HG03139 (cell line): ENCODE data around the gene AKAP13.

ENCODE experiments used
- ATAC-seq: cut with Tn5 transposase; IDR thresholded peaks from one replicate; pipeline ENCODE4 v1.9.1; 2021; ENCODE audit not compliant: unreplicated experiment

AKAP13 gene

DNA sequence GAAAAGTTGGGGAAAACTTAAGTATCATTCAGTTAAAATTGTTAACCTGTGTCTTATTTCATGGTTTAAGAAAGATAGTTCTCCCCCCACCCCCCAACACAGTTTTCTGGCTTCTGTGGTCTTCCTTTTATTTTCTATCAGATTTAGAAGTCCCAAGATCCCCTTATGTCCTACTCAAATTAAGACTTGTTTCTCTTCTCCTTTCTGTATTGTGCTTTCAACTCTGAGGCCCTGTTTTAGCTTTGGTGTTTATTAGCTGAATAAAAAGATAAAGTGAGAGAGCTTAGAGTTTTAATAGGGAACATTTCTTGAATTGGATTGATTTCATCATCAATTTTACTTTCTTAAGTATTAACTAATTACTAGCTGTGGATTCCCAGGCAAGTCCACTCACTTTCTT, 62.6 kb downstream of the AKAP13 start:
- peak; percentile 43 for ATAC-seq

DNA sequence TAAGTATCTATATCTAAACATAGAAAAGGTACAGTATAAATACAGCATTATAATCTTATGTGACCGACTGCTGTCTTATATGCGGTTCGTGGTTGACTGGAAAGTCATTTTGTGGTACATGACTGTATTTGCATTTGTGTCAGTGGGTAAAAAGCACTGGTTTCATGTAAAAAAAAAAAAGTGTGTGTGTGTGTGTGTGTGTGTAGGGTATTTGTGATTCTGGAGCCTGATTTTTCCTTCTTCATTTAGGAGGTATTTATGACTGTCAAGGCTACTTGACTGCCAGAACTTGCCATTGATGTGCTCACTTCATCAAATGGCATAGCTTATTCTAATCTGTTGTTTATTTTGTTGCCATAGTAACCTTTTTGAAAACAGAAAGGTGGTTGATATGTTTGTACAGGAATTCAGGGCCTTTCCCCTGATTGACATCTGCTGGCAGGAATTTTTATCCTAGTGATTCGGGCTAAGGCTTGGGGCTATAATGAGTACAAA, 63.2 kb downstream of the AKAP13 start:
- ATAC-seq, result peak; percentile 64

DNA sequence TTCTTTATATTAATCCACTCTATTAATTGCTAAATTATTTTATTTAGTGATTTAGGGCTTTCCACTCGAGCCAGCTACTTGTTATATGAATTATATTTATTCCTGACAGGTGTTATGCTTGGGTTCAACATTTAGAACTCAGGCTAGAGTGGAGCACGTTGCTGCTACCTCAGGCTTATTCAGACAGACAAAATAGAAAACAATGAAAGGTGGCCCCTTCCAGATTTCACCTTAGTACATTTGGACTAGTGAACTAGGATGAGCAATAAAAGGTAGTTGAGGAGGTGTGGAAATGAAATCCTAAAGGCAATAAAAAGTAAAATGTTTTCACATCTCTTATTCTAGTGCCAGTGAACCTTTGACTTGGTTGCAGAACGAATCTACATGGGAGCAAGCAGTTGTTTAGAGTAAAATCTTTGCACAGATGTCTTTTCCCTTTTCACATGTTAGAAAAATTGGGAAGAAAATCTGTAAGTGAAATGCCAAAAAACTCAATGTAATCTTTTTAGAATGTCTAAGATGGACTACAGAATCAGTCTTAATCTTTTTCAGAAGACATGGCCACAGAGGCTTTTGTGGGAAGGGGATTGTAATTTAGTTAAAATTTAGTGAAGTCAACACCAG, 63.8 kb downstream of the AKAP13 start:
- ATAC-seq, result no peak

DNA sequence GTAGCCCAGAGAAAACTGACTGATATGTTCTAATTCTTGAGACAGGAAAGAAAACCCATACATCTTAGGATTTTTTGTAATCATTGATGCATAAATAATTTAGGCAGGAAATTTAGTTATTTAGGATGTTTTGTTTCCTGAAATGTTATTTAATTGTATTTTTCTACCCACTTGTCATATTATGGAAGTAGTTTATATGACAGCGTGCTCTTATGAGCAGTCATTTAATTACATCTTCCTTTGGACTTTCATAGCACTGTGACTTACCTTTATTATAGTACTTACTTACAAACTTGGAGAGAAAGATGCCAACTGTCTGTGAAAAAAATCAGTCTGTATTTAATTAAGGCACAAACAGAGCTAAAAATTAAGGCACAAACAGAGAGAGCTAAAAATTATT, 65.0 kb downstream of the AKAP13 start:
- ATAC-seq, result no peak

DNA sequence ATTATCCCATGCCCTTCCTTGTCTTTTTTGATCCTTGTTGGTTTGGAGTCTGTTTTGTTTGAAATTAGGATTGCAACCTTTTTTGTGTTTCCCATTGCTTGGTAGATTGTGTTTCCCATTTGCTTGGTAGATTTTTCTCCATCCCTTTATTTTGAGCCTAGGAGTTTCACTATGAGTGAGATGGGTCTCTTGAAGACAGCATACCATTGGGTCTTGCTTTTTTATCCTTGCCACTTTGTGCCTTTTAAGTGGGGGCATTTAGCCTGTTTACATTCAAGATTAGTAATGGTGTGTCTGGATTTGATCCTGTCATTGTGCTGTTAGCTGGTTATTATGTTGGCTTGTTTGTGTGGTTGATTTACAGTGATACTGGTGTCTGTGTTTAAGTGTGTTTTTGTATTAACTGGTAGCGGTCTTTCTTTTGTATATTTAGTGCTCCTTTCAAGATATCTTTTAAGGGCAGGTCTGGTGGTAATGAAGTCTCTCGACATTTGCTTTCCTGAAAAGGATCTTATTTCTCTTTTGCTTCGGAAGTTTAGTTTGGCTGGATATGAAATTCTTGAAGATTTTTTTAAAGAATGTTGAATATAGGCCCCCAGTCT, 70.8 kb downstream of the AKAP13 start:
- no peak for ATAC-seq

DNA sequence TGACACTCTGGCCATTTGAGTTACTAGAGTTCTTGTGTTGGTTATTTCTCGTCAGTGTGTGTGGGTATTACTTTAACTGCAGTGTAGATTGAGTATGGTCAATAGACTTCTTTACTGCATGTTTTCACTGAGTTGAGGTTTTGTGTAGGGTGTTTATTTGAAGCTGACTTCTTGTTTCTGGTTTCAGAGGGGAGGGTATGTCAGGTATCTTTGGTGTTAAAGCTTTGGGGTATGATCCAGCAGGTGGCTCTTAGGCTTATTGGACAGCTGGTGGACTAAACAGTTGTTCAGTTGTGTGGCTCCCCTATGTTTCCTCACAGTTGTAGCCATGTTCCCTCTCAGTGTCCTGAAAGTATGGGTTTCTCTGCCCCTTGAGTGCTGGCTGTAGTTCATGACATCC, 72.0 kb downstream of the AKAP13 start:
- no peak for ATAC-seq

DNA sequence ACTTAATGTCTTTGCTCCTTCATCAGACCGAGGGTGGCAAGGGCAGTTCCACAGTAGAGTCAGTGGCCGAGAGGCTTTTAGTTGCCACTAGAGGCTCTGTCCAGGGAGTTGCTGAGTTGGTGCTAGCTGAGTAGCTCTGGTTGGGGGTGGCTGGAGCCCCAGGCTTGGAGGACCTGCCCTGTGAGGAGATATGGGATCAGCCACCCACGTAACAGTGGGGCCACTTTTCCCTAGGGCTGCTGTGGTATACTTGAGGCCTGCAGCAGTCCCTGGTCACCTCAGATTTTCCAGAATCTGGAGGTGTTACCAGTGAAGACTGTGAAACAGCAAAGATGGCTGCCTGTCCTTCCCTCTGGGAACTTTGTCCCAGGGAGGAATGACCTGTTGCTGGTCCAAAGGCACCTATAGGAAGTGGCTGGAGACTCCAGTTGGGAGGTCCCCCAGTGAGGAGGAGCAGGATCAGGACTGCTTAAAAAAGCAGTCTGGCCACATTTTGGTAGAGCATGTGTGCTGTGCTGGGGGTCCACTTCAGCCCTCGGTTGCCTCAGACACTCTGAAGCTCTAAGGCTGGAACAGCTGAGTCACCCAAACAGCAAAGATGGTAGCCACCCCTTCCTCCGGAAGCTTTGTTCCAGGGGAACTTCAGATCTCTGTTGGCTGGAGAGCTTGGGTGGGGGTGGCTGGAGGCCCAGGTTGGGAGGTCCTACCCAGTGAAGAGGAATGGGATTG, 72.9 kb downstream of the AKAP13 start:
- ATAC-seq, result no peak

DNA sequence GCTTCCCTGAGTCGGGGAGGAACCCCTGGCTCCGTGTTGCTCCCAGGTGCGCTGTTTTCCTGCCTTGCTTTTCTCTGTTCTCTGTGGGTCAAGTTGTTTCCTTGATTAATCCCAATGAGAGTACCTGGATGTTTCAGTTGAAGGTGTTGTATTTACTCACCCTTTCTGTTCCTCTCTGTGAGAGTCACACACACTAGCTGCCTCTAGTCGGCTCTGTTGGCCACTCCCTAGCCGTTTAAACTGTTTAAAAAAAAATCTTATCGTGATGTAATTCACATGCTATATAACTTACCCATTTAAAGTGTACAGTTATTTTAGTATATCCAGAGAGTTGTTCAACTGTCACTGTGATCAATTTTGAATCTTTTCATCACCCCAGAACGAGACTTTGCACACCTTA, 74.0 kb downstream of the AKAP13 start:
- ATAC-seq, result no peak

DNA sequence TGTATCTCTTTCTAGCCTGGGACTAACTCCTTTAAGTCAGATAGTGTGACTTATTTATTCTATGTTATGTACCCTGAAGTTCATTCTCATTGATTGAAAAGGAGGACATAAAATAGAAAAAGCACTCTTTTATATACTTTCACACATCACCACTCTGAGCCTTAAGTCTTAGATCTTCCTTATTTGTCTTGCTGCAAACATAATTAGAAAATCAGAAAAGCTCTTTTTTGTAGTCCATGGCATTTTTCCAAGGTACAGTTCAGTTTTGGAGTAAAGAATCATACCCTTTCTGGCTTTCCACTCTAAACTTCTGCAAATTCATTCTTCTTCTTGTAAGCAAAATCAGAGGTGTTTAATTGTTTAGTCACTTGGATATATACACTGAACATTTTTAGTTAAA, 75.5 kb downstream of the AKAP13 start:
- no peak for ATAC-seq

DNA sequence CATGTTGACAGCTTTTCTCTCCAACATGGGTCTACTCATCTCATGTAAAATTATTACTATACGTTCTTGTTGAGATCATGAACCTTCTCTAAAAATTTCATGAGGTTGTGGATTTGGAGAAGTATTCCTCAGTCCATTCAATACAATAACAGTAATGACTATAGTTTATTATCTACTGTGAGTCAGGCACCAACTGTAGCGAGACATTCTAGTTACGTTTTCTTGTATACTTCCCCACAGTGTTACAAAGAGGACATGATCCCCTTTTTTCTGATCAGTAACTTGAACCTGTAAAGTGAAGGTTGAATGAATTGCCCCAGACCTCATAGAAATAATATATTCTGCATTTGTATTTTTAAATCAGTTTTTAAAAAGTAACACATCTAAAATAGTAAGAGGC, 76.4 kb downstream of the AKAP13 start:
- no peak for ATAC-seq

DNA sequence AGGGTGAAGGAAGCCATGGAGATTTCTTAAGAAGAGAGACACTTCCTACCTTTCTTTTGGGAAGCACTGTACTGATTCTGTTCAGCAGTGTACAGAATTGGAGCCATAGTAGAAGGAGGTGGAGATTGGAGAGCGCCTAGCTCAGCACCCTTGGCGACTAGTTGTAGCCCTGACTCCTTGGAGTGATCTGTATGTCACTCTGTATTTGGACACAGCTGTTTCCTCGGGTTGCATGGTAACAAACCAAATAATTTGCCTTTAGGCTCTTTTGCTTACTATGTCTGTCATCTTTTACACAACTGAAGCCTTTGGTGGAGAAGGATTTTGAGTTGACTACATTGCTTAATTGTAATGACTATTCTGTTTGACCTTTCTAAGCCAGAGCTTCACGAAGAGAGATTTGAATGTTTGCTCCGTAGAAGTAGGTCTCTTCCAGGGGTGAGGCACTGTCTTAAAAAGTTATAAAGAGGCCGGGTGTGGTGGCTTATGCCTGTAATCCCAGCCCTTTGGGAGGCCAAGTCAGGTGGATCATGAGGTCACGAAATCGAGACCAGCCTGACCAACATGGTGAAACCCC, 77.1 kb downstream of the AKAP13 start:
- peak; percentile 72 for ATAC-seq

DNA sequence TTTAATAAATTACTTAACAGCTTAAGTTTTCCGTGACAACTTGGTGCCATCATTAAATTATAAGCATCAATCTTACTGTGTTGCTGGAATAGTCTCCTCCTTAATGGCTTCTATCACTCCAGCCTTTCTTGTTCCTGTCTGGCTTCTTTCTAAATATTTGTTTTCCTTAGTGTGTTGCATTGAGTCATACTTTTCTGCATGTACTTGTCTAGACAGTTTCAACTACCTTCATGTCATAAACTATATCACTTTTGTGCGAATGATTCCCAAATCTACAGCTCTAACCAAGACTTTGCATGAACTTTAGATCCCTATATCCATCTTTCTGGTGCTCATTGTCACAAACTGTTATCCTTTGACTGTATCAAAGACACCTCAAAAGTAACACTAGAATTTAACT, 78.4 kb downstream of the AKAP13 start:
- ATAC-seq, result no peak

DNA sequence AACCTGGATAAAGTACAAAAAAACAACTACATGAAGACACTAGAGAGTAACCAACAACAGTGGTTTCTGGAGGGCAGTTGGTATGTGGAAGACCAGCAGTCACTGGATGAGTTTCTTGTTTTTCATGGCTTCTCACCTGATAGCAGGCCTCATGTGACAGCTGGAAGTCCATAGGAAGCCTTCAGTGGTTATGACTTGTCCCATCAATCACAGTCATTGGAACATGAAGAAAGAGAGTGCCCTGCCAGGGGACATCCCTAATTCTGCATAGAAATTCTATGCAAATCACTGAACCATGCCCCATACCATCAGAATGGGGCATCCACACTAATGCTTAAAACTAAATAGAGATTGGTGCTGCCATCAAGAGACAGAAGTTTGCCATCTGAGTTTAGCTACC, 81.6 kb downstream of the AKAP13 start:
- ATAC-seq, result no peak

DNA sequence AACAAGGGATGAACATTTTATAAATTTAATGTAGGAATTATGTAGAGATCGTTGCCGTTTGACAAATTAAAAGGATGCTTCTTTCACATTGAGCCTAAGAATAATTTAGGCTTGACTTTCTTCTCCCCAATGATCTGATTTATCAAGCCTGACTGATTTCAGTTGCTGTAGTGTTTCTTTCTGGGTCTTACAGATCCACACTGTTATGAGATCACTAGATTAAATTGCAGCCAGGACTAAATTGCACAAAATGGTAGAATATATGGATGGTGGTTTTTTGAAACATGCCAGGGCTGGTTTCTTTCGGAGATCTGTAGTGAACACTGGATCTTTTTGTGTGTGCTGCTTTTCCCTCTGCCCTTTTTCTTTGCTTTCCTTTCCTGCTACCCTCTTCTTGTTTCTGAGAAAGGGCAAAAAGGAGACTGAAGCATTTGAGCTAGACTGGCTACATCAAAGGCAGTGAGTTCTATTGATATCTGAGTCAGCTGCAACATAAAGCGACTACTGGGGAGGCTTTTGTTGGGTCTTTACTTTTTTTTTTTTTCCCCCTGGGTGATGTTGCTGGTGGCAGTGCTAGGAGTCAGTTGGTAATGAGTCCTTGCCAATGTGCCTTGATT, 83.0 kb downstream of the AKAP13 start:
- no peak for ATAC-seq

DNA sequence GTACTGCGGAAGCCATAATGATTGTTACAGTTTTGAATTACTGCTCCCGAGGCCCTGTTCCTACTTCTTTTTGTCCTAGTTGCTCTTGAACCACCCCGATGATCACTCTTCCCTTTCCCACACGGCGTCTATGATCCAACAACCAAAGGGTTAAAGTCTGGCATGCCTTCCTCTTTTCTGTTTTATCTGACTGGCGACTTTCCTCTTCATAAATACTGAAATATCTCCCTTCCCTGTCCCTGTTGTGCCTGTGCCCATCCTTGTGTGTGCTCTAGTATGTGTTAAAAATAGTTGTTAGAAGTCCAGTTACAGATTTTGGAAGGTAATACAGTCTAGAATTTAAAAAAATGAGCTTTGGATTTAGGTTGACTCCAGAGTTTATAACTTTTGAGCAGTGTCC, 83.6 kb downstream of the AKAP13 start:
- no peak for ATAC-seq

DNA sequence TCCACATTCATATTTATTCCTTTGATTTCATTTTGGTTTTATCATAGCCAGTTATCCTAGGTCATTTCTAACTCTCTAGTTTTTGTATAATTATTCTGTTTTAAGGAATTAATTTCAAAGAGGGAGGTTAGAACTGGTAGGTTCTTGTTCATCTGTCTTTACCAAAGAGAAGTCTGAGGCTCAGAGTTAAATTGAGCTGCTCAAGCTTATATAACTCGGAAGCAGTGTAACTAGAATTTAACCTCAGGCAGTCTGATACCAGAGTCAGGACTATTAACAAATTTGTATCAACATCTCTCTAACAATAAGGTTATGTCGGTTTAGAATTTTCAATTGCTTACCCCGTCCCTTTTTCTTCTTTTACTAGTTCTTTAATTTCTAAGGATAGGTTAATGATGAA, 84.1 kb downstream of the AKAP13 start:
- ATAC-seq, result no peak

DNA sequence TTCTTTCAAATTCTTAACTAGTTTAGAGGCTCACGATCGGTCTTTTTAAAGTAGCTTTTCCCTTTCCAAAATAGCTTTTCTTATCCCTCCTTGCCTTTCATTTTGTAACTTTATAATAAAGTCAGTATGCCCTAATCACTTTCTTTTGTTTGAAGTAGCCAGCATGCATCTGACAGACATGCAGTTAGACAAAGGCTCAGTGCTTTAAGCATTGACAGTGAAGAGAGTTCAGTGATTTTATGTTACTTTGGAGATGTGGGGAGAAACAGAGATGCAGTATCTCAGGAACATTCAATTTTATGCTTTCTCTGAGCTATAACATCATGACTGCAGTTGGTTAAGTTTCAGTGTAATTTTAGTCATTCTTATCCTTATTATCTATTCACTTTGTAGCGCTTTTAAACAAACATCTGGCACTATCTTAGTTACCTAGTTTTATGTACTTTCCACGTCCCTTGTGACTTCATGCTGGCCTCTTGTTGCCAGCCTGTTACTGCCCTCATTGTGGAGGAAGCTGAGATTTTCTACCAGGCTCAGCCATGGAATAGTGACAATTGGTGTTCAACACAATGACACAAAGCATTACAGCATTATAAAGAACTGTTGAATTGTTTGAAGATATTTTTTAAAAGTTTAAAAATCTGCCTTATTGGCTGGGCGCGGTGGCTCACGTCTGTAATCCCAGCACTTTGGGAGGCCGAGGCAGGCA, 90.3 kb downstream of the AKAP13 start:
- ATAC-seq, result no peak

DNA sequence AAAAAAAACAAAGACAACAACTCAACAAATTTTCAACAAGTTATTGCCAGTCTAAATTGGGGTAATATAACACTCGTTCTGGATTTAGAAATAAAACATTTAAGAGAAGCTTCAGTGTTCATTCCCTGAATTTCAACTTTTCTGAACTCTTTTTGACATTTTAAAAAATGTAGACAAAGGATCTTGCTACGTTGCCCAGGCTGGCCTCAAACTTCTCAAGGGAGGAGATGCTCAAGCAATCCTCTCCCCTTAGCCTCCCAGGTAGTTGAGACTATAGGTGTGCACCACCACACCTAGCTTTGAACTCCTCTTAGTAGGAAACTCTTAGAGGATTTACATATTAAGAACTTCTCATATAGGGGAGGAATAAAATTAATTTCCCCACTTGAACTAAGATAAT, 91.9 kb downstream of the AKAP13 start:
- no peak for ATAC-seq

DNA sequence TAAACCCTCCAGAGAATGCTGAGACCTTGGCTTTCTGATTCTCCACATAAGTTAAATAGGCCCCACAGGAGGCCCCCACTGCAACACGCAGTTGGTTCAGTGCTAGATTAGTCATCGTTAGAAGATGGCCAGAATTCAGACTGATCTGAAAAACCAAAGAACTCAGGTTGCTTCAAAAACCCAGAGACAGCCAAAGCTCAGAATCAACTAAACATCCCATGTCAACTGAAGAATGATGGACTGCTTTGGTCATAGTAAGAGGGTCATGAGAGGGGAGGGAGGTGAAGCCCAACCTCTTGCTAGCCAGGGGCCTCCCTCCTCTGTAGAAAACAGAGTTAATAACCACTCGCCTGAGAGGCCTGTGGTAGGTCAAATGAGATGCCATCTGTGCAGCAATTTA, 93.1 kb downstream of the AKAP13 start:
- no peak for ATAC-seq

DNA sequence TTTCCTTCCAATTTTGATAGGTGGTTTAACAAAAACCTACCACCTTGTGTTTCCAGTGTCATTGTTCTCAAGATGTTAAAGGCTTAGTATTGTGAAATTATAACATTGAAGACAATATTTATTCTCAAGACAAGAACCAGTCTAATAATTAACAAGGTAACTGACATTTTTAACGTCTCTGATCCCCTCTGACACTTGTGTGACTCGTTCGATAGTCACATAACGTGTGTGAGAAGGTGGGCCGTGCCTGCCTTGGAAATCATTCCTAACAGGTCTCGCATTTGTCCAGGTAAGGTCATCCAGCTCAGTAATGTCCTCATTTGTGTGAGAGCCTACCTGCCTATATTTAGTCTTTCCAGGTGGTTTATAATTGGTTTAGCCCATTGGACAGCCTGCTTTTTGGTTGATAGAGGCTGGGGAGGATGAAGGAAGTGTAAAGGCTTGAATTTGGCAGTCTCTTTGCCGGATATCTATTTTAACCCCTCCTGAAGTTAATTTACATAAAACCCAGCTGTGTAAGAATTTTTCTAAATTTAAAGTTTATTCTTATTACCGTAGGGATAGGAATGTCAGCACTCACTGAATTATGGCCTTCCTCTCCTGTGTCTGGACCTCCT, 94.4 kb downstream of the AKAP13 start:
- peak; percentile 53 for ATAC-seq

DNA sequence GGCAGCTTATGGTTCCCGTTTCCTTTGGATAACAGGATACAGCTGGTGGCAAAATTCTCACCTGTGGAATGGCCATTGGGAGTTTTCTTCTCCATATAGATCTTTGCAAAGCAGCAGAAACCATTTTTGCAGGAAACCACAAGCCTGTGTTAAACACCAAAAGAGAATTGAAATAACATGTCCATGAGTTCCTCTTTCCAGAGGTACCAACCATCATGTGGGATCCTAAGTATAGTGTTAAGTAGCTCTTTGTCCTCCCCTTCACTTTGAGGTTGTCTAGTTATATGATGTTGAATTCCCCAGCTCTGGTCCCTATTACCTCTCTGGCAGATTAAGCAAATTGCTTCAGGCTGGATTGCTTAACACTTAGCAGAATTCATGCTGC, 94.9 kb downstream of the AKAP13 start:
- ATAC-seq, result peak; percentile 29
